ENCODE data around the gene ARID2.

DNA sequence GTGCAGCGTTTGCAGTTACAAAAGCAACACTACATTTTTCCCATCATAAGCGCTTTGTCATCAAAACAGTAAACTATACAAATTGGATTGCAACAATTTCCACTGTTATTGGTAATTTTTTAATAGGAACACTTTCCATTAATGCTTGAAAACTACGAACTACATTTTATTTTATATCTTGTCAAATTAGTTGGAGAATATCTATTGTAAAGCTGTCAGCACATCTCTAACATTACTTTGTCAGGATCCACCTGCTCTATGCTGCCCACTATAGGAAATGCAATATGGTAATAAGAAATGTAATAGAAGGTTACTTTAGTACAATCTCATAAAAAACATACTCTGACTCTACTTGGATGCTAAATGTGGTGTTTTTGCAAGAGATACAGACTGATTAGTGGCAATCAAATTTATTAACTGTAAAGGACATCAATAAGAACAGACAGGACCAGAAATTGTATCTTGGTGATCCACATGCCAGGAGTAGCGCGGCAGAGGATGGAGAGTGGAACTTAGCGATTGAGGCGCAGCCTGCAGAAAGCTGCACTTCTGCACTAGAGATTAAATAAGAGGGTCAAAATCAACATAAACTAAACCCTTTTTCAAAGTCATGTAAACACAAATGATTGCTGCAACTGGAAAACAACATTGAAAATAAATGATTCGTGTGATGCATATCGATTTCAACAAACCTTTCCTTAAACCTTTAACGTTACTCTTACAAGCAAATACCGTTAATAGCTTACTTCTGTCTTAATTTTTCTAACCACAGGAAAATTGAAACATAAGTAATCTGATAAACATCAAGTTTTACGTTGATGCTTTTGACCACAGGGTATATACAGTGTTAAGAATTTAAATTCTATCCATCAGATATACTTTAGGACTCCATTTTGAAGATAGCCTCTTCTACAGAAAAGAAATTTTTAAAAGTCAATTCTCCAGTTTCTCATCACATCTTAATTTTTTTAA lies 3.6 kb upstream of the ARID2 start:
- TF ChIP-seq, protein P1, sequence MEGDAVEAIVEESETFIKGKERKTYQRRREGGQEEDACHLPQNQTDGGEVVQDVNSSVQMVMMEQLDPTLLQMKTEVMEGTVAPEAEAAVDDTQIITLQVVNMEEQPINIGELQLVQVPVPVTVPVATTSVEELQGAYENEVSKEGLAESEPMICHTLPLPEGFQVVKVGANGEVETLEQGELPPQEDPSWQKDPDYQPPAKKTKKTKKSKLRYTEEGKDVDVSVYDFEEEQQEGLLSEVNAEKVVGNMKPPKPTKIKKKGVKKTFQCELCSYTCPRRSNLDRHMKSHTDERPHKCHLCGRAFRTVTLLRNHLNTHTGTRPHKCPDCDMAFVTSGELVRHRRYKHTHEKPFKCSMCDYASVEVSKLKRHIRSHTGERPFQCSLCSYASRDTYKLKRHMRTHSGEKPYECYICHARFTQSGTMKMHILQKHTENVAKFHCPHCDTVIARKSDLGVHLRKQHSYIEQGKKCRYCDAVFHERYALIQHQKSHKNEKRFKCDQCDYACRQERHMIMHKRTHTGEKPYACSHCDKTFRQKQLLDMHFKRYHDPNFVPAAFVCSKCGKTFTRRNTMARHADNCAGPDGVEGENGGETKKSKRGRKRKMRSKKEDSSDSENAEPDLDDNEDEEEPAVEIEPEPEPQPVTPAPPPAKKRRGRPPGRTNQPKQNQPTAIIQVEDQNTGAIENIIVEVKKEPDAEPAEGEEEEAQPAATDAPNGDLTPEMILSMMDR (IDR thresholded peaks at IDR 0.05): peak; percentile 93
- no peak for TF ChIP-seq EZH2 (IDR thresholded peaks at IDR 0.05; ENCODE audit: borderline replicate concordance, insufficient read depth, low read depth, low read length, poor library complexity, severe bottlenecking)

Data from B cell (primary cell).